Loucy (cell line): ENCODE measurements around the gene RBM44.

Experiments used
- EZH2phosphoT487 ChIP-seq: fragments of 200-600 bp; IDR thresholded peaks from 2 replicates; pipeline ENCODE4 v1.6.1; 2018; ENCODE audit warnings: antibody characterized with exemption, mild to moderate bottlenecking, moderate library complexity, borderline replicate concordance
- TF ChIP-seq, protein P1 (sequence below): fragments of 200-600 bp; sonication (generic); conservative IDR thresholded peaks from 2 replicates; pipeline ENCODE4 v1.5.1; 2014; ENCODE audit warnings: mild to moderate bottlenecking, antibody characterized with exemption, low read length

GRCh38 chr2:237863102-237863511 is 64.5 kb downstream of the RBM44 start:
- TF ChIP-seq, protein P1, sequence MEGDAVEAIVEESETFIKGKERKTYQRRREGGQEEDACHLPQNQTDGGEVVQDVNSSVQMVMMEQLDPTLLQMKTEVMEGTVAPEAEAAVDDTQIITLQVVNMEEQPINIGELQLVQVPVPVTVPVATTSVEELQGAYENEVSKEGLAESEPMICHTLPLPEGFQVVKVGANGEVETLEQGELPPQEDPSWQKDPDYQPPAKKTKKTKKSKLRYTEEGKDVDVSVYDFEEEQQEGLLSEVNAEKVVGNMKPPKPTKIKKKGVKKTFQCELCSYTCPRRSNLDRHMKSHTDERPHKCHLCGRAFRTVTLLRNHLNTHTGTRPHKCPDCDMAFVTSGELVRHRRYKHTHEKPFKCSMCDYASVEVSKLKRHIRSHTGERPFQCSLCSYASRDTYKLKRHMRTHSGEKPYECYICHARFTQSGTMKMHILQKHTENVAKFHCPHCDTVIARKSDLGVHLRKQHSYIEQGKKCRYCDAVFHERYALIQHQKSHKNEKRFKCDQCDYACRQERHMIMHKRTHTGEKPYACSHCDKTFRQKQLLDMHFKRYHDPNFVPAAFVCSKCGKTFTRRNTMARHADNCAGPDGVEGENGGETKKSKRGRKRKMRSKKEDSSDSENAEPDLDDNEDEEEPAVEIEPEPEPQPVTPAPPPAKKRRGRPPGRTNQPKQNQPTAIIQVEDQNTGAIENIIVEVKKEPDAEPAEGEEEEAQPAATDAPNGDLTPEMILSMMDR = no peak
- no peak for TF ChIP-seq EZH2phosphoT487
